ENCODE results near the gene PDE4B.

Gene PDE4B

DNA sequence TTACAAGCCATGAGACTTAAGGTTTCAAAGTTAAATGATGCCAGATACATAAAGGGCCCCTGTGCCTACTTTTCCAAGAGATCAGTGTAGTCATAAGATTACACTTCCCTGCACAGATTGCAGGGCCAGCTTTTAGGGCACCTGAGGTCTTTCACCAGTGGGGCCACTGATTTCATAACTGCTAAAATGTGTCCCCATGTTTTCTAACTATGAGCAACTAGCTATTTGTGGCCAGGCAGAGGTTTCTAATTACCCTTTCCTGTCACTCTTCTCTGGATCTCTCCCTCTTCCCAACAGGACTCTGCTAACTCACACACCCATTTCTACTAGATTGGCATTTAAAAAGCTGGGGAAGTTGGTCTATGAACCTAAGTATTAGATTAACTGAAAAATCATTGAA lies 534.2 kb downstream of the PDE4B start:
- no peak for DNase-seq (ENCODE audit: extremely low read depth in 1 of 2, low read depth in 1 of 2)

DNA sequence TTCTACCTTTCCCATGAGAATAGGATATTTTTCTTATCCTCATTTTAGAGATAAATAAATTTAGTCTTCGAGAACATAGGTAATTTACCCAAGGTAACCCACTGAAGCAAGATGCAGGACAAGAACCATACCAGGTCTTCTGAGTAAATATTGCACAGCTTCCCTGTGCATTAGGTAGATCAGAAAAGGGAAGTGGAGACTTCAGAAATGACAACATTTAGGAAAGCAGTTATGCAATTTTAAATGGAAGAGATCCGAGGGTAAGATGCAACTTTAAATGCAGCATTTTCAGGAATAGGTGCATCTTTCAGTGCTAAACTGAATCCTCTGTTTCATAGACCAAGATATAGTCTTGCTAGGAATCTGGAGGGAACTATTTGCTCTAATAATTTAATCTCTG lies 534.9 kb downstream of the PDE4B start:
- no peak for DNase-seq (ENCODE audit: extremely low read depth in 1 of 2, low read depth in 1 of 2)

DNA sequence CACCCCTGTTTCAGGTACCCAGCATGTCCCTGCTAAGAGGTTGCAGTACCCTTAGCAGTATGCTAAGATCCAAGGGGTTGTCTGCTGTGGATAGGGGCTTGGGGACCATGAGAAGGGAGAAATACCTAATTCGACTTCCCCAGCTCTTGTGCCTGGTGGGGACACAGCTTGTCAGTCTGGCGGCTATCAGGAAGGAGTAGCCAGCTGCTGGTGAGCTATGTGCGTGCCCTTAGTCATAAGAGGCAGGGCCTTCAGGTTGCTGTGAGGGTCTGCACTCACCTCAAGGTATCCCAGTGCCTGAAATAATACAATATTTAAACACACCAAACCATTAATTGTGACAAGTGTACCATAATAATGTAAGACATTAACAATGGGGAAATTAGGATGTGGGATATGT lies 536.2 kb downstream of the PDE4B start:
- DNase-seq (ENCODE audit: extremely low read depth in 1 of 2, low read depth in 1 of 2), result no peak

DNA sequence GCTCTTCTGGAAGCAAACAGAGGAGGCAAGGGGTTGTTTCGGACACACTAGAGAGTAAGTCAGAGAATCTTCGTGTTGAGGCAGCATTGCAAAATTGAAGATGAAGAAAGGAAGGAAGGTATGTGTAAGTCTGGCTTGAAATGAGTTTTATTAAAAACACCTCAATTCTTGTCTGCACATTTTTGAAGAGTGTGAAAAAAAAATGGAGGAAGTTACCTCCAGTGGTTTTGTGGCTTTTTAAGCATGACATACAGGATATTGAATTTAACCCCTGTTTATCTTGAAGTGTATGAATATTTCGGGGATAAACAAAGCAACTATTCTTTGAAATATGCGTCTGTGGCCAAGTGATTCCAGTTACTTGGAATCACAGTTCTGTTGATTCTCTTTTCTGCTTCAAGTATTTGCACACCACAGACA lies 538.0 kb downstream of the PDE4B start:
- no peak for DNase-seq (ENCODE audit: extremely low read depth in 1 of 2, low read depth in 1 of 2)

DNA sequence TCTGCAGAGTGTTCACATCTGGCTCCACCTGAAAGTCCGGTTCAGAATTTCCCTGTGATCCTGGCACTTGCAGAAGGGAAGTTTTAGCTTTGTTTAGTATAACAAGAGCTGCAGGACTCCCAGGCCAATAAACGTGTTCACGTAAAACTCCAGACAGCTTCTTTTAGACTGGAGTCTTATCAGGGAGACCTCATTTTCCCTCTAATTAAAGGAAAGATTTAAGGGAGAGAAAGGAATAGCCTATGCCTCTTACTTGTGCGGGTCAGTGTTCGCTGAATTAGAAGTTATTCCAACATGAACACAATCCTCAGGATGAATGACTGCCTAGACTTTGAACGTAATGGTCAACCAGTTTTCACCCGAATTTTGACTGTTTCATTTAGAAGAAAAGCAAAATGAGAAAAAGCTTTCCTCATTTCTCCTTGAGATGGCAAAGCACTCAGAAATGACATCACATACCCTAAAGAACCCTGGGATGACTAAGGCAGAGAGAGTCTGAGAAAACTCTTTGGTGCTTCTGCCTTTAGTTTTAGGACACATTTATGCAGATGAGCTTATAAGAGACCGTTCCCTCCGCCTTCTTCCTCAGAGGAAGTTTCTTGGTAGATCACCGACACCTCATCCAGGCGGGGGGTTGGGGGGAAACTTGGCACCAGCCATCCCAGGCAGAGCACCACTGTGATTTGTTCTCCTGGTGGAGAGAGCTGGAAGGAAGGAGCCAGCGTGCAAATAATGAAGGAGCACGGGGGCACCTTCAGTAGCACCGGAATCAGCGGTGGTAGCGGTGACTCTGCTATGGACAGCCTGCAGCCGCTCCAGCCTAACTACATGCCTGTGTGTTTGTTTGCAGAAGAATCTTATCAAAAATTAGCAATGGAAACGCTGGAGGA lies 539.2 kb downstream of the PDE4B start:
- DNase-seq (ENCODE audit: extremely low read depth in 1 of 2, low read depth in 1 of 2), result peak; percentile 3 to 38

DNA sequence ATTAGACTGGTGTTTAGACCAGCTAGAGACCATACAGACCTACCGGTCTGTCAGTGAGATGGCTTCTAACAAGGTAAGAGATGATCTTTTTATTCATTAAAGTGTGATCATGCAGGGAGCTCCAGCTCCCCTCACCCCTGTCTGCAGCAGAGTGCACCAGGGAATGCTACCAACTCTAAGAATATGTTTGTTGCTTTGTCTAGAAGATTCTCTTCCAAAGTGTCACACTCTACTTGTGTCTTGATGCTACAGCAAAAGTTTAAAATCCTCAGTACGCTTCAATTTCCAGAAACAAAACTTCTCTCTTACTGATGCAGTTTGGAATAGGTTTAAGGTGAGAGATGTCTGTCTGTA lies 539.8 kb downstream of the PDE4B start:
- no peak for DNase-seq (ENCODE audit: extremely low read depth in 1 of 2, low read depth in 1 of 2)

DNA sequence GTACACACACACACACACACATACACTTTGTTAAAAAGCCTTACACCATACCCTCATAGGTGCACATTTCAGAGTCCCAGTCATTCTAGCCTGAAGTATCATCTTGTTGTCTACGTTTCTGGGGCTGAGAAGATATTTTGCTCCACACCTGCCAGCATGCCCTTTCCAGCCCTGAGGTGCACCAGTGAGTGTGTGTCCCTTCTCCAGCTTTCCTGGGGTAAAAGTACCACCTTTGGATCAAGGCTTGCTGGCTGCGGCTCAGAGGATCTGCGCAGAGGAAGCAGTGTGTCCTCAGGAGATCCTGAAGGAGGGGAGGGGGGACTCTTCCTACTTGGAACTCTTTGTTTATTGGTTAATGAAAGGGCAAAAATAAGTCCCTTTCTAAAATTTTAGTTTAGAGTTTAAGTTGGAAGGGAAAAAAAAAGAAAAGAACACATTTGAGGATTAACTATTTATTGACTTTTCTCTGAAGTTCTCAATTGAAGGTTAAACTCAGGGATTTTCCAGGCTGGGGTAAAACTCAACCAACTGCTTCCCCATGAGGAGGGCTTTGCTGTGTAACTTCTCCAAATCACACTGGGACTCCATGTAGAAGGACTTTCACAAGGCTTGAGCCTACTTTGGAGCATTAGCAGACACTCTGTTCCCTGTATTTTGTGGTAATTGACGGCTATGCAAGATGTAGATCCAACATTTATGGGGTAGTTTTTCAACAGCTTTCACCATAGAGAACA lies 540.9 kb downstream of the PDE4B start:
- no peak for DNase-seq (ENCODE audit: extremely low read depth in 1 of 2, low read depth in 1 of 2)

GRCh38 chr1:66334318-66334717 lies 541.6 kb downstream of the PDE4B start:
- DNase-seq (ENCODE audit: extremely low read depth in 1 of 2, low read depth in 1 of 2), result no peak

- no peak for DNase-seq (ENCODE audit: extremely low read depth in 1 of 2, low read depth in 1 of 2)
These were observed 542.4 kb downstream of the PDE4B start for GRCh38 chr1:66335125-66335524.

DNA sequence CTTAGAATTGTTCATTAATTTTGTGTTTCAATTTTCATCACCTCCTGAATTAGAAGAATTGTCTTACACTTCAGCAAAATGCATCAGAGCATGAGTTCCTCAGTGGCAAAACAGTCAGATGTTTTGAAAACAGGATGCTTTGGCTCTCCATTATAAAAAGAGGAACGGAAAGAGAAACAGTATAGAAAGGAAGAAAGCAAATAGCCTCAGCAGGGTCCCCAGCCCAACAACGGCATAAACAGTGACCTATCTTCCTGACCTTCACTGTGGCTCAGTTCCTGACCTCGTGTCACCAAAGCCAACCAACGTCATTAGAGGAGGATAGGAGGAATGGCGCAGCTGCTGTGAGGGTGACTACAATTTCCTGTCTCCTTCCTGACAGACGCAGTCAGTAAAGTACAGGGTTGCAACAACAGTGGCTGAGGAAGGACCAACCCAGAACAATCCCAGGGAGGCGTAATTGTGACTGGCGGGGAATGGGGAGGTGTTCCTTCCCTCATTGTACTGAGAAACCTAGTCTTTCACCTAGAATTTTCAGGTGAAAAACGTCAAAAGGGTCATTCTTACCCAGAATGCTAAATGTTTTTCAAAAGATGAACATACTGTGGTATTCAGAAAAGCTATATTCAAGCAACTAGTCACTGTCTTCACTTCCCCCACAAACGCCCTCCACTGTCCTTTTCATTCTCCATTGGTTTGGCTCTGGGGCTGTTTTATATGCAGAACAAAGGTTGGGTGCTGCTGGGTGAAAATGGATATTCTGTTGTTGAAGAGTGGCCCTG lies 543.4 kb downstream of the PDE4B start:
- DNase-seq (ENCODE audit: extremely low read depth in 1 of 2, low read depth in 1 of 2), result peak; percentile 20 to 74

DNA sequence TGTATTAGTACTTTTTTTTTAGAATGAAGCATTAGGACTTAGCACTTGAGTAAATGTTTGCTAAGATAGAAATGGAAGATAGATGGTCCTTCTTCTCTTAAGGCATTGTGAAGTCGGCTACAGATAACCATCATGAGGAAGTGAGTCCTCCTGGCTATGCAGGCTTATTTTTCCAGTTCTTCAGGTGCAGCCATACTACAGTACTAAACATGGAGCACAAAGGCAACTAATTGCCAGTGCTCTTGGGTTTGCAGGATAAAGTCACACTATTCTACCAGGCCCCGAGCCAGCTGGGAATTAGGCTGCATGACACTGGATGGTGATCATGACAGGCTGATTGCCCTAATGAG lies 543.9 kb downstream of the PDE4B start:
- DNase-seq (ENCODE audit: extremely low read depth in 1 of 2, low read depth in 1 of 2), result no peak

GRCh38 chr1:66337249-66337648 lies 544.6 kb downstream of the PDE4B start:
- DNase-seq (ENCODE audit: extremely low read depth in 1 of 2, low read depth in 1 of 2), result no peak

DNA sequence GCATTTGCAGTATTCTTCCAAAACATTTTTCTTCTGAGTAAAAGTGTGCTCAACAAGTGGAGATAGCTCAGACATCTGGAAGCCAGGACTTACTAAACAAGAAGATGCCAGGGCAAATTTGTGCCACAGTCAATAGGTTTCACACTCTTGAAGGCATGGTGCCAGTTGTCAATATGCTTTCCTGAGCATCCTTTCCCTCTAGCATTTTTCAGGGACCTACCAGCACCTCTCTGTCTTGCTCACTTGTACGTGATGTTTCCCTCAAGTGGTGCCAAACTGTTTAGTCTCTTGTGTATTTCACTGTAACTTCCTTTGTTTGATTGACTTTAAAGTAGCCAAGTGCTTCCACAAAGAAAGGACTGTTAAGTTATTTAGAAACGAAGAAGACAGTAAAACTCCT lies 547.2 kb downstream of the PDE4B start:
- no peak for DNase-seq (ENCODE audit: extremely low read depth in 1 of 2, low read depth in 1 of 2)

- no peak for DNase-seq (ENCODE audit: extremely low read depth in 1 of 2, low read depth in 1 of 2)
These were observed 548.9 kb downstream of the PDE4B start for GRCh38 chr1:66341446-66342089.

DNA sequence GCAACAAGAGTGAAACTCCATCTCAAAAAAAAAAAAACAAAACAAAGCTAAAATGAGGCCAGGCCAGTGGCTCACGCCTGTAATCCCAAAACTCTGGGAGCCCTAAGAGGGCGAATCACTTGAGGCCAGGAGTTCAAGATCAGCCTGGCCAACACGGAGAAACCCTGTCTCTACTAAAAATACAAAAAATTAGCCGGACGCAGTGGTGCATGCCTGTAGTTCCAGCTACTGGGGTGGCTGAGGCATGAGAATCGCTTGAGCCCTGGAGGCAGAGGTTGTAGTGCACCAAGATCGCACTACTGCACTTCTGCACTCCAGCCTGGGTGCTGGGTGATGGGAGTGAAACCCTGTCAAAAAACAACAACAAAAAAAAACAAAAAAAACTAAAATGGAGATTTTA lies 550.0 kb downstream of the PDE4B start:
- no peak for DNase-seq (ENCODE audit: extremely low read depth in 1 of 2, low read depth in 1 of 2)

DNA sequence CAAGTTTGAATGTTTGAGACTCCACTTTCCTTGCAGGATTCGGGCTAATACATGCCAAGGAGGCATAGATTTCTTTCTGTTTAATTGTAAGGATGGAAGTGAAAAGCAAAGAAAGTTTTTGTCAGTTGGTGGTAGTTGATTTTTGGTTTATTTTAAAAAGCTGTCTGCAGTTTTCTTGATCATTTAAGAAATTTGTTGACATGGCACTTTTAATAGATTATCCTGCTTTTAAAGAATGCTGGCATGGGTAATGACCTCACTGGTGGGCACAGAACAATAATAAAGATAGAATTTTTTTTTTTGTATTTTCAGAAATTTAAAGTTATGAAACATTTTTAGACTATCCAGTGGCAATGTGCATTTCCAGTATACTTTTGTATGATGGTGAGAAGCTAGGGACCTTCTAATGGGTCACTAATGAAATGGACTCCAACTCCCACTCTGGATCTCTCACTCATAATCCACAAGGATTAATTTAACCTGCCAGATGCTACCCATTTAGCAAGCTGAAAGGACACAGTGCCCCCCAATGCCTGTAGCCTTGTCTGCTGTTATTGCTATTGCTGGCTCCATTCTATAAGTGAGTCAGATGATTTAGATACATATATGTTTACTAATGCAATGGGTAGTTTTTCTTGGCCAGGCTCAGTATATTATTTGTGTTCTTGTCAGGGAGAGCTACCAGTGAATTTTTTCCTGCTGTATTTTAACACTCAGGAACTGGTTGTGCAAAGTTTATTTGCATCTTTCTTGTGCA lies 551.1 kb downstream of the PDE4B start:
- no peak for DNase-seq (ENCODE audit: extremely low read depth in 1 of 2, low read depth in 1 of 2)

GRCh38 chr1:66346057-66346795 lies 553.5 kb downstream of the PDE4B start:
- DNase-seq (ENCODE audit: extremely low read depth in 1 of 2, low read depth in 1 of 2), result no peak

GRCh38 chr1:66346873-66347272 lies 554.2 kb downstream of the PDE4B start:
- DNase-seq (ENCODE audit: extremely low read depth in 1 of 2, low read depth in 1 of 2), result no peak

GRCh38 chr1:66348776-66349175 lies 556.1 kb downstream of the PDE4B start:
- DNase-seq (ENCODE audit: extremely low read depth in 1 of 2, low read depth in 1 of 2), result no peak

DNA sequence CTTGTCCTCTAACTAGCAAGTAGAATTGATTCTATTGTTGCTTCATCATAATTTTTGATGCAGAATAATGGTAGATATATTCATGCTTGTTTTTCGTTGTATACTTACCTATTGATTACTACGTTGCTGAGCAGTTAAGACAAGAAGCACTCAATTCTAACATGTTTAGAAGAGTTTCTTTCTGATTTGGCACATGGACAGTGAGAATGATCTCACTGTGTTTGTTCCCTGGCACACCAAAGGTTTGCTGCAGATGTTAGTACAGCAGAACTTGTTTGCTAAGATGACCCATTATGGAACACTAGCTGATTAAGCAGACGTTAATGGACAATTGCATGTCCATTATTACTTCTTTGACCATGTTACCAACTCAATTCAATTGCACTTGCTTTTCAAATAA lies 556.5 kb downstream of the PDE4B start:
- DNase-seq (ENCODE audit: extremely low read depth in 1 of 2, low read depth in 1 of 2), result no peak
